Keratinocyte (primary cell): Measurements from ENCODE around the gene DHRS11. TPM values are rescaled to one million over a fixed set of nuclear protein-coding genes. Genes with fewer than 3 reads are reported as not detected.

ENCODE experiments used
- DNase-seq: peaks from one replicate; pipeline ENCODE4 v3.0.0-alpha.2; 2011; ENCODE audit warnings: low read depth, missing footprints, low spot score
- FAIRE-seq: peaks from 2 replicates; lab custom pipeline; 2011; peaks lifted over from hg19 to GRCh38; lab: Jason Lieb, UNC
- H2AFZ ChIP-seq: 2 replicates; pipeline ENCODE4 v1.6.0; 2012; ENCODE audit warnings: low read length, control low read depth, inconsistent platforms; ENCODE audit not compliant: control insufficient read depth
- H3K27ac ChIP-seq: 2 replicates; pipeline ENCODE4 v1.5.1; 2011; ENCODE audit warnings: low read length; ENCODE audit not compliant: control insufficient read depth, insufficient read depth
- H3K27me3 ChIP-seq: 3 replicates; pipeline ENCODE4 v1.6.0; 2011; ENCODE audit warnings: low read length; ENCODE audit not compliant: control insufficient read depth, insufficient read depth; ENCODE audit errors: extremely low read depth
- H3K36me3 ChIP-seq, 2 experiments: 2 replicates in 1 of 2; 3 replicates in 1 of 2; pipeline ENCODE4 v1.5.1; 2011; ENCODE audit warnings: low read length in 2 of 2, mild to moderate bottlenecking in 1 of 2; ENCODE audit not compliant: control insufficient read depth in 2 of 2, insufficient read depth in 2 of 2; ENCODE audit errors: extremely low read depth in 1 of 2
- H3K4me1 ChIP-seq: 3 replicates; pipeline ENCODE4 v1.5.1; 2011; ENCODE audit warnings: low read length; ENCODE audit not compliant: control insufficient read depth, insufficient read depth; ENCODE audit errors: extremely low read depth
- H3K4me2 ChIP-seq: 3 replicates; pipeline ENCODE4 v1.6.0; 2011; ENCODE audit warnings: low read depth, low read length; ENCODE audit not compliant: control insufficient read depth, insufficient read depth; ENCODE audit errors: extremely low read depth
- H3K4me3 ChIP-seq, 3 experiments: fragments of 200-600 bp in 1 of 3; sonication (generic) in 1 of 3; 2 replicates in 2 of 3; 3 replicates in 1 of 3; pipeline ENCODE4 v1.5.1; 2011 to 2016; ENCODE audit warnings: low read length in 3 of 3, mild to moderate bottlenecking in 3 of 3, control low read depth in 2 of 3, inconsistent platforms in 1 of 3, low read depth in 1 of 3, mixed read lengths in 1 of 3, mixed run types in 1 of 3, moderate library complexity in 1 of 3; ENCODE audit not compliant: control insufficient read depth in 2 of 3, insufficient read depth in 2 of 3; ENCODE audit errors: extremely low read depth in 1 of 3
- H3K79me2 ChIP-seq: 2 replicates; pipeline ENCODE4 v1.6.0; 2012; ENCODE audit warnings: low read length; ENCODE audit not compliant: control insufficient read depth, insufficient read depth
- H3K9ac ChIP-seq: 3 replicates; pipeline ENCODE4 v1.6.0; 2011; ENCODE audit warnings: low read length; ENCODE audit not compliant: control insufficient read depth, insufficient read depth; ENCODE audit errors: extremely low read depth
- H3K9me1 ChIP-seq: 3 replicates; pipeline ENCODE4 v1.6.0; 2011; ENCODE audit warnings: low read length; ENCODE audit not compliant: control insufficient read depth, insufficient read depth; ENCODE audit errors: extremely low read depth
- H3K9me3 ChIP-seq: 2 replicates; pipeline ENCODE4 v1.5.1; 2012; ENCODE audit warnings: low read depth, low read length; ENCODE audit not compliant: control insufficient read depth
- H4K20me1 ChIP-seq: 3 replicates; pipeline ENCODE4 v1.6.0; 2011; ENCODE audit warnings: low read length; ENCODE audit not compliant: control insufficient read depth, insufficient read depth; ENCODE audit errors: extremely low read depth
- EZH2 ChIP-seq: IDR thresholded peaks from one replicate; pipeline ENCODE4 v1.6.1; 2012; ENCODE audit warnings: inconsistent platforms, mild to moderate bottlenecking, low read length, moderate library complexity
- dilution Hi-C: fragments of 300-500 bp; cut with MboI; formaldehyde crosslinking; loops from one replicate; pipeline ENCODE4 v1.7.0; 2020; ENCODE audit warnings: low sequenced_read_pairs; ENCODE audit not compliant: extremely low pct_ligation_motif_present
- polyA plus RNA-seq, 5 experiments: library from polyadenylated mRNA; depleted of rRNA in 3 of 5; stranded (reverse) in 3 of 5; stranded (forward) in 1 of 5; unstranded in 1 of 5; fragments of >200 nt; gene quantifications; 1 replicate in 1 of 5; 2 replicates in 3 of 5; 3 replicates in 1 of 5; pipeline versions ENCODE4 v1.2.1 to v1.2.3, GENCODE V29; 2011 to 2012; ENCODE audit warnings: missing spikeins in 2 of 5, low read depth in 1 of 5, low replicate concordance in 1 of 5
- TF ChIP-seq, protein P1 (sequence below), 3 experiments: IDR thresholded peaks in 1 of 3; conservative IDR thresholded peaks in 1 of 3; optimal IDR thresholded peaks in 1 of 3; 2 replicates in 2 of 3; 3 replicates in 1 of 3; pipeline versions ENCODE3 to v1.5.1; 2011; ENCODE audit warnings: low read length in 3 of 3, mild to moderate bottlenecking in 3 of 3, moderate library complexity in 2 of 3, control low read depth in 1 of 3, inconsistent platforms in 1 of 3; ENCODE audit not compliant: insufficient read depth in 2 of 3; ENCODE audit errors: extremely low read depth in 1 of 3

DHRS11 gene
- polyA plus RNA-seq, 1 donor (not counting 4 experiments of a cell fraction or from before 2014, with no cell fraction given), result 11.0 TPM

- peaks cover 26 to 30% of the 10 kb centered on the region in 2 experiments for H3K36me3 ChIP-seq
- H4K20me1 ChIP-seq, result peaks cover 3% of the 10 kb centered on the region
- dilution Hi-C loops, result no loop called here
- TF ChIP-seq, protein P1, sequence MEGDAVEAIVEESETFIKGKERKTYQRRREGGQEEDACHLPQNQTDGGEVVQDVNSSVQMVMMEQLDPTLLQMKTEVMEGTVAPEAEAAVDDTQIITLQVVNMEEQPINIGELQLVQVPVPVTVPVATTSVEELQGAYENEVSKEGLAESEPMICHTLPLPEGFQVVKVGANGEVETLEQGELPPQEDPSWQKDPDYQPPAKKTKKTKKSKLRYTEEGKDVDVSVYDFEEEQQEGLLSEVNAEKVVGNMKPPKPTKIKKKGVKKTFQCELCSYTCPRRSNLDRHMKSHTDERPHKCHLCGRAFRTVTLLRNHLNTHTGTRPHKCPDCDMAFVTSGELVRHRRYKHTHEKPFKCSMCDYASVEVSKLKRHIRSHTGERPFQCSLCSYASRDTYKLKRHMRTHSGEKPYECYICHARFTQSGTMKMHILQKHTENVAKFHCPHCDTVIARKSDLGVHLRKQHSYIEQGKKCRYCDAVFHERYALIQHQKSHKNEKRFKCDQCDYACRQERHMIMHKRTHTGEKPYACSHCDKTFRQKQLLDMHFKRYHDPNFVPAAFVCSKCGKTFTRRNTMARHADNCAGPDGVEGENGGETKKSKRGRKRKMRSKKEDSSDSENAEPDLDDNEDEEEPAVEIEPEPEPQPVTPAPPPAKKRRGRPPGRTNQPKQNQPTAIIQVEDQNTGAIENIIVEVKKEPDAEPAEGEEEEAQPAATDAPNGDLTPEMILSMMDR (optimal IDR thresholded peaks at IDR 0.05 in 1 of 3, IDR thresholded peaks at IDR 0.05 in 1 of 3, conservative IDR thresholded peaks at IDR 0.05 in 1 of 3; ENCODE audit: extremely low read depth in 1 of 3, insufficient read depth in 2 of 3, low read length in 3 of 3), result no peak
- TF ChIP-seq EZH2, result no peak
- H3K9me1 ChIP-seq, result no peaks in the 10 kb centered on the region
- H3K9me3 ChIP-seq, result no peaks in the 10 kb centered on the region
- FAIRE-seq (no peak), DNase-seq (no peak)
- no peaks in the 10 kb centered on the region for H3K27me3 ChIP-seq
- no peak overlapping the region for H2AFZ ChIP-seq
- no peak overlapping the region for H3K9ac ChIP-seq
- H3K27ac ChIP-seq, result no peak overlapping the region
- peaks cover 44% of the 10 kb centered on the region for H3K79me2 ChIP-seq
- no peak overlapping the region for H3K4me2 ChIP-seq
- H3K4me3 ChIP-seq, result no peak overlapping the region
- no peaks in the 10 kb centered on the region for H3K4me1 ChIP-seq
These were observed 25.6 kb upstream of the DHRS11 start for GRCh38 chr17:36566081-36566480.

DNA sequence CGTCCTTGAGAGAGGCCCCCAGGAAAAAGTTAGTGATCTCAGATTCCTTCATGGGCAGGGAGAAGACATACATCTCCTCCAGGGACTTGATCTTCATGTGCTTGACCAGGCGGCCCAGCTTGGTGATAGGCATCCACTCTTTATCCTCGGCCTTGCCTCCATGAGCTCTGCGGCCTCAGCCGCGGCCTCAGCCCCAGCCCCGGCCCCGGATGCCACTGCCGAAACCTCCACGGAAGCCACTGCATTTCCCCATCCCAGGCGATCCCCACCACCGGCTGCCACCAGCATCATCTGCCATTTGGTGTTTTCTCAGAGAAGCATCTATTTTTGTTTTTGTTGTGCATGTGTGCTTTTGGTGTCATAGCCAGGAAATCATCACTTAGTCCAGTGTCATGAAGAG, 16.7 kb upstream of the DHRS11 start:
- no peak overlapping the region for H3K4me3 ChIP-seq
- H3K9me3 ChIP-seq, result no peaks in the 10 kb centered on the region
- no peak for TF ChIP-seq EZH2
- TF ChIP-seq, protein P1 (optimal IDR thresholded peaks at IDR 0.05 in 1 of 3, IDR thresholded peaks at IDR 0.05 in 1 of 3, conservative IDR thresholded peaks at IDR 0.05 in 1 of 3; ENCODE audit: extremely low read depth in 1 of 3, insufficient read depth in 2 of 3, low read length in 3 of 3), result no peak
- peaks cover 57% of the 10 kb centered on the region for H3K79me2 ChIP-seq
- FAIRE-seq (no peak), DNase-seq (no peak)
- H4K20me1 ChIP-seq, result peaks cover 6% of the 10 kb centered on the region
- H3K9ac ChIP-seq, result no peak overlapping the region
- peaks cover 13 to 37% of the 10 kb centered on the region in 2 experiments for H3K36me3 ChIP-seq
- no peaks in the 10 kb centered on the region for H3K27me3 ChIP-seq
- H2AFZ ChIP-seq, result no peak overlapping the region
- no peaks in the 10 kb centered on the region for H3K9me1 ChIP-seq
- H3K4me2 ChIP-seq, result no peak overlapping the region
- no peak overlapping the region for H3K27ac ChIP-seq
- dilution Hi-C loops, result no loop called here
- H3K4me1 ChIP-seq, result peaks cover 15% of the 10 kb centered on the region
